Activated CD4-positive, alpha-beta T cell treated with anti-CD3 and anti-CD28 coated beads for 4 hours (primary cell): ENCODE results near the gene TARBP1.
"Not testable (repeated sequence)": the region's sequence is repeated elsewhere in the genome, so short reads cannot be mapped to it uniquely, and the experiment has no call there.

Source experiments
- DNase-seq, 2 donors: peaks; one replicate each; pipeline ENCODE4 v3.0.0-alpha.2; 2020

The TARBP1 gene

DNA sequence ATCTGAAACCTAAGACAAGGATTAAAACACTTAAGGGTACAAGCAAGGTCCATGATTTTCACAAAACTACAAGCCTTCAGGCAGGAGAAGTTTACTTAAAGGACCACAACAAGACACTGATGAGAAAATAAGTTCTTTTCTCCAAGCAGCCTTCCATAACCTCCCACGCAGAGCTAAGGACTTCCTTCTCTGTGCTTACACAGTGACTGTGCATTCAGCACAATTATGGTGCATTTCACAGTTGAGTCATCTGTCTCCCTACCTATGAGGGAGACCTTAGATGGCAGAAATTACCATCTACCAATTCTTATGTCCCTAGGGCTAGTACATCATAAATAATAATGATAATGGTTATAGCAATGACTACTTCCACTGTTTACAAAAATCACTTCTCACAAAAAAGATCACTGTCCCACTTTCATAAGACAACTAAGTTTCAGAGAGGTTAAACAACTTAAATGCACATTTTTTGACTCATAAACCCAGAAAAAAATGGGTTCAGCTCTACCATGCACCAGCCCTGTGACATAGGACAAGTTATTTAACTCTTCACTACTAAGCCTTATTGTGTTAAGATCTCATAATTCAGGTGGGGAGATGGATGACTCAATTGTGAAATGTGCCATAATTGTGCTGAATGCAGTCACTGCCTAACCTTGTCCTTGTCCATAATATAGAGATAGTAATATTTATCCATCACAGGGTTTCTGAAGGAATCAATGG lies 45.3 kb downstream of the TARBP1 start:
- DNase-seq, result no peak

DNA sequence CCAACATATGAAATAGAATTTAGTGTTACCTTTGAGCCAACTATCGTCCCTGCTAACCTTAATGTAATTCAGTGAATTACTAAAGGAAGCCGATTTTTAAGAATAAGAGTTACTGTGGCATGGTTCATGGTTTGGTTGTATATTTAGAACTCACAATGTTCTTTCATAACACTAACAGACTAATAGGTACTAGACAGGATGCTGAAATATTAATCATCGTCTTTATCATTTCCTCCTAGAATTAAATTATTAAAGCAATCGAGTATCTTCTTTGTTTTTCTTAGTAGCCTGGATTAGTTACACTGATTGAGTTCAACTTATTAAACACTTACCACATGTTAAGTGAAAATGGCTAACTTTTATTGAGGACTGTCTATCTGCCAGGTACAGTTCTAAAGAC lies 47.7 kb downstream of the TARBP1 start:
- no peak for DNase-seq

DNA sequence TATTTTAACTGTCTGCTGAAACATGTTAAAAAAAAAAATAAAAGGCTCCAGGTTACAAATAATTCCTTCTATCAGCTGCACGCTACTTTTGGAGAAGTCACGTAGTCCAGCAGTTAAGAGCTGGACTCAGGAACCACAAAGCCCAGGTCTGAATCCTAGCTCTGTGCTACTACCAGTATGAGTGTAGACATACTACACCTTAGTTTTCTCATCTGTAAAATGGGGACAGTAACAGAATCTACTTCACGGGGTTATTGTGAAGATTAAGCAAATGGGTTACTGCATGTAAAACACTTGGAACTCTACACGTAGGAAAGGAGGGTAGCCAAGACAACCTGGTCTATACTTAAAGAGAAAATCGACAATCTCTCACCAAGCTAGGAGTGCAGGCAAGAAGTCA lies 48.3 kb downstream of the TARBP1 start:
- no peak for DNase-seq

DNA sequence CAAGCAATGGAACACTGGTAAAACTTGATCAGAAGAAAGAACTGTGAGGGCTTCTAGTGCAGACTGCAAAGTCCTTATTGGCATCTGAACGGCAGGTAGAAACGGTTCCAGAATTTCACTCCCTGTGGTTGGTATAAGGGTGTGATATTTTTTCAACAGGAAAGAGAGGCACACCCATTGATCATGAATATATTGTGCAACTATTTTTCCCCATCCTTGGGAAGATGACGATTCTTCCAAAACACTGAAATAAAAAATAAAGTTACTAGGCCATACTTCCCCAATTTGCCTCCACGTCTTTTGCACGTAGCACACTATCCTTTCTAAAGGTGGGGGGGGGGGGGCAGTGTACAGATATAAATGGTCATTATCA lies 49.6 kb downstream of the TARBP1 start:
- DNase-seq, result no peak

DNA sequence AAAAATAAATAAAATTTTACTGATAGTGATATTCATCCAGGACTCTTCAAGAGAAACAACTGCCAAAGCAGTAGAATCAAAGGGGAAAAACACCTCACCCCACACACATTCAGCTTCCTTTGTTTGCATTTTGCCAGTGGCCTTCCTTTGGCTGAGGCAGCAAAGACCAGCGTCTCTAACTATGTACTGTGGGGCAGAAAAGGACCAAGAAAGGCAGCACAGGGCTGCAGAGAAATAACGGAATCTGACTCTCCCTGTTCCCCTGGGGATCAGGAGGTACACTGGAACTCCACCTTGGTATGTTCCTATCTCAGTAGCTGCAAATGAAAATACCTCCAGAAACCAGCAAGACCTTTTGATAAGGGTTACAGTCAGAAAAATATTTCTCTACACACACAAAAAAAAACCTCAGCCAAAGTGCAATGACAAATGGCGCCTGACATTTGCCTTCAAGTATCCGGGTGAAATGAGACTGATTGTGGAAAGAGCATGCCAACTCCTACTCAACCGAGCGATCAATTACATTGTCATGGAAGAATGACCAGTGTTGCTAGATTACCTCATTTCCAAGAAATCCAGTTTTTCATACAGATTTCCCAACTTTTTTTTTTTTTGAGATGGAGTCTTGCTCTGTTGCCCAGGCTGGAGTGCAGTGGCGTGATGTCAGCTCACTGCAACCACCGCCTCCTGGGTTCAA lies 50.9 kb downstream of the TARBP1 start:
- DNase-seq, result no peak

DNA sequence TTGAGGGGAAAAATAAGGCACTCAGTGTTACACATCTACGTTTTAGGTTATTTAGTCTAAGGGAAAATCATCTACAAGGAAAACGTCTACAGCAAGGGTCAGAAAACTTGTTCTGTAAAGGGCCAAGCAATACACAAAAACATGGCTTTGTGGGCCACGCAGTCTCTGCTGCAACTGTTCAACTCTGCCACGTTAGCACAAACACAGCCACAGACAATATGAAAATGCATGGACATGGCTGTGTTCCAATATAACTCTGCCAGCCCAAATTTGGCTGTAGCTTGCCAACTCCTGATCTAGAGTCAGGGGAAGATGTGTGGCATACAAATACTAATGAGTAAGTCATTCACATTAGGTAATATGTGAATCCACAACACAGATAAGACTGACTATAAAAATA lies 65.0 kb downstream of the TARBP1 start:
- no peak for DNase-seq

DNA sequence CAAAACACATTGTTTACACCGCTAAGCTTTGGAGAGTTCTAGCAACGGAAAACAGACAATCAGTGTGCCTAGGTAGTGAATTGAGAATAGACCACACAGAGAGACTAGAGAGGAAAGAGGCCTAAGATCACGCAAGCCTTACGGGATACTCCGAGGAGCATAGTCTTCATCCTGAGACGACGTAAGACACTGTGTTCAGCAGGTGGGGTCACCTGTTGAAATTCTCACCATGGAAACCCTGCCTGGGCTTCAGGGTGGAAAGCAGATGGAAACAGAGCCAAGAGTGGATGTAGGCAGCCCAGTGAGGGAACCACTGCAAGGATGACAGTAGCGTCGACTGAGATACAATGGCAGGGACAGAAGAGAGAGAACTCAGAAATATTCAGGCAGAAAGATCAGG lies 65.5 kb downstream of the TARBP1 start:
- no peak for DNase-seq

DNA sequence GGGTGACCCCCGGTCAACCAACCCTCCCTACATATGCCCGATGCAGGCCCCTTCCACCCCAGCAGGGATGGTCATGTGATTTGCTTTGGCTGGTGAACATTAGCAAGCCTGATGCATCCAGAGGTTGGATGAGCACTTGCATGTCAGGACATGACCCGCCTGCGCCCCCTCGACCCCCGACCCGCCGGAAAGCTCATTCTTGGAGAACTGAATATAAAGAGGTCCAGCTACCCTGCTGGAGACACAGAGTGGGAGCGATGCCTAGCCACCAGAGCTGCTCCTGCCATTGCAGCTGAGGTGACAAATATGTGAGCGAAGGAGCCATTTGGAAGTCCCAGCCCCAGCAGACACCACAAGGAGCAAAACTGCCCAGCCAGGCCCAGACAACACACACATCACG lies 66.1 kb downstream of the TARBP1 start:
- DNase-seq, result no peak

DNA sequence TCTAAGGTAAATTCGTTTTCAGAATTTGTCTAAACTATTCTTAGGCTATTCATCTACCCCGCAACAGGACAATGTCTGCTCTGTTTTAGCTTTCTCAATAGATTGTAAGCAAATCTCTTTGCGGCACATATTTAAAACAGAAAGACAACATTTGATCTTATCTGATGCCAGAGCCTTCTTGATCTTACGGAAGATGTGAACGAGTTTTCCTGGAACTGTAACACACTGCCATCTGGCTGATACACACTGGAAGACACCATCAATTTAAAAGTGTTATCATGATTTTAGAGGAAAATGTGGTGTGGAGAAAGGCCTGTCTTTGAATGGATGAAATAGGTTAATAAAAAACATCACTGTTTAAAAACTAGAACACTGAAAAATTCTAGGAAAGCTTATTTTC lies 69.7 kb downstream of the TARBP1 start:
- DNase-seq, result peak; percentile 26 to 32

DNA sequence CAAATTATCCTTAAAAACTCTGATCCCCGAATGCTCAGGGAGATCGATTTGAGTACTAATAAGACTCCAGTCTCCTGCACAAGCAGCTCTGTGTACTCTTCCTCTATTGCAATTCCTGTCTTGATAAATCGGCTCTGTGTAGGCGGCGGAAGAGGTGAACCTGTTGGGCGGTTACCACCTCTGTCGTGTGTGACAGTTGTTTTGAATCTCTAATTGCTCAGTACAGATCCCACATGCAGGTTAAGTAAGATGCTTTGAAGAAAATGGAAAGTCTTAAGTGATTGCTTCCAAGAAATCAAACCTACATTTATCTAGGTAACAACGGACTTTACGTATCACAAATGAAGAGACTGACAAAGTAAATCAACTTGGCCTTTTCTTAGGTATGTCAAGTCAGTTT lies 70.2 kb downstream of the TARBP1 start:
- DNase-seq, result peak; percentile 75 to 81

DNA sequence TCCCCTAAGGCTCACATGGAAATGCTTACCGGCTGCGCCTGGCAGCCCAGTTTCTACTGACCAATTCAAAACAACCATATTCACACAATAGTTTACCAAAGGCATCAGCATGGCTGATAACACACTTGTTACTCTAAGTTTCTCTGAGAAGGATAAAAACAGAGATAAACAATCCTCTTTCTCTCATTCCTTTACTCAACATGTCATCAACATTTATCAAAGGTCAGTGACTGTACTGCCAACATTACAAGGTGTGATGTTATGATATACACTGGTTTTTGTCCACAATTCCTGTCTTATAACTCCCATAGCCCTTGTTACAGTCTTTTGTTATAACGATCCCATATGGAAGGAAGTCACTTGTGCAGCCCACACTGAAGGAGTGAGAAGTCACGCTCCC lies 72.1 kb downstream of the TARBP1 start:
- no peak for DNase-seq

DNA sequence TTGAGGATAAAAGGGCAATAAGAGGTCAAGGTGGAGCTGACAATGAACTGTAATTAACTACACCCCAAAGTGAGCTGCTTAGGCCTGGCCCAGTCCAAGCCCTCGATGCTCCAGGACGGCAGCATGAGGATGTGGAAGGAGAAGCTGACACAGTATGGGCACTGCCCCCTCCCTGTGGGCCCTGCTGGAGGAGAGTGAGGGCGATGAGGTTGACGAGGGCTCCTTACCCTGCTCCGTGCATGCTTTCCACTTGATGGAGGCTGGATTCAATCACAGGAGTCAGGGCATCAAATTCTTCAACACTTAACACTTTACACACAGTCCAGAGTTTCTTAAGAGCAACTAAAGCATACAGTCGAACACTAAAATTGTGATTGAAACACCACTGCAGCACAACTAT lies 73.3 kb downstream of the TARBP1 start:
- no peak for DNase-seq

DNA sequence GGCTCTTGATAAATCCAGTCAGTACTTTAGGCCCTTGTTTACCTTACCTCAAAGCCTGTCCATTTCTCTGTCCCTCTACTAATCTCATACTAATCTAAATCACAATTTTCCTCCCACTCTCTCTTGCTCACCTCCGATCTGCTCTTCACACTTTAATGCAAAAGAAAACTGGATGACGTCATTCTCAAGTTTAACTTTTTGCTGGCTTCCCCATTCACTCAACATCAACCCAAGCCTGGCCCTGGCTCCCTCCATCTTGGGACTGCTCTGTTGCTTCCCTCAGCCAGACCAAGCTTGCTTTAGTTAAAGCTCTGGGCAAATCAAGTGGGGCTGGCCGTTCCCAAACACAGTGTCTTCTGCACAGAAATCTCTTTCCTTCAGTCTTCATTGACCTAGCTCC lies 76.0 kb downstream of the TARBP1 start:
- DNase-seq, result no peak

DNA sequence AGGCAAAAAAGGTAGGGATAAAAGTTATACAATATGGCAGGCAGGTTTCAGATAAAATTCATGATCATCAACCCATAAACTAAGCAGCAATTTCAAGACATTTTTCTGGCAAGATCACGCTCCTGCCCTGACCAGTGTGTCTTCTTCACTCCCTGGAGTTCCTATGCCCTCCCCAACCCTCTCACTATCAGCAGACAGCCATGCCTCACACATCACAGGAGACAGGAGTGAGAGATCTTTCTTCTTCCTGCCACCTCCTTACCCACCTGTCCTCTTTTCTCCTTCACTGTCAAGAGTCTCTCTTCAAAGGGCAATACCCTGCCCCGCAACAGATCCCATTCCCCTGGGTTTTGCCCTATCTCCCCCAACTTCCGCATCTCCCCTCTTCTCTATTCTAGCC lies 77.3 kb downstream of the TARBP1 start:
- DNase-seq, result no peak

DNA sequence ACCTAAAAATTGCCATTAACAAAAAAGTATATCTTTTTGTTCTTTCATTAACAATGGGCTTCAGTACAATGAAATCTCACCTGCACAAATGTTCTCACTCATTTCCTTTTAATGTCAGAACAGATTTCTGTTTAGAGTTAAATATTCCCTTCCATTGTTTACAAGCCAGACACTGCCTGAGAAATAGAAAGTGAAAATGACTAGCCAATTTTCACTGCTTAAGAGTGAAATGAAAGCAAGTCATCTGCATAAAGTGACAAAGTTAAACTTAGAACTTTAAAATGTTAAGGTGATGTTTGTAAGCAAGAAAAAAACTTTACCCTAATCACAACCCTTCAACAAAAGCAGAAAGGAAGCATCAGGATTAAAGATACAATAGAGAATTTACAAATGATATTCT lies 78.2 kb downstream of the TARBP1 start:
- DNase-seq, result no peak

DNA sequence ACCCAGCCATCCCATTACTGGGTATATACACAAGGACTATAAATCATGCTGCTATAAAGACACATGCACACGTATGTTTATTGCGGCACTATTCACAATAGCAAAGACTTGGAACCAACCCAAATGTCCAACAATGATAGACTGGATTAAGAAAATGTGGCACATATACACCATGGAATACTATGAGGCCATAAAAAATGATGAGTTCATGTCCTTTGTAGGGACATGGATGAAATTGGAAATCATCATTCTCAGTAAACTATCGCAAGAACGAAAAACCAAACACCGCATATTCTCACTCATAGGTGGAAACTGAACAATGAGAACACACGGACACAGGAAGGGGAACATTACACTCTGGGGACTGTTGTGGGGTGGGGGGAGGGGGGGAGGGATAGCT lies 79.5 kb downstream of the TARBP1 start:
- DNase-seq, result not testable (repeated sequence)

DNA sequence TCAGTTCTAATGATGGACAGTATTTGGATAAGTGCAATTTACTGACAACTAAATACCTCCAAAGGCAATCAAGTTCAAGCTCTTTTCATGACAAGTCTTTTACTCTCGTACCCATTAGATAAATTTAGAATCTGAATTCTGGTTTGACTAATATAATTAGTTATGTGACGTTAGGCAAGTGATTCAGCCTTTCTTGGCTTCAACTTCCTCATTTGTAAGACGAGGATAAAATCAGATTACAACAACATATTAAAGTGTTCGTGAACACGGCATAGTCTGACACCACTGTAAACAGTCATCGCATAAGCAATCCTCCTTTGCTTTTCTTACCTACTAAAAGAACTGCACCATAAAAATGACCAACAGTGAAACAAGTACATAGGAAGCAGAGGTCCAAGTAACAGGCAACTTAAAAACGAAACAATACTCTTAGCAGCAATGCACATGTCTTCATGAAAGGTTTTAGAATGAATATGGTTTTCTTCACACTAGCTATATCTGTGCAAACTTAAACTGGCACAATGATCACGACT lies 80.1 kb downstream of the TARBP1 start:
- no peak for DNase-seq

DNA sequence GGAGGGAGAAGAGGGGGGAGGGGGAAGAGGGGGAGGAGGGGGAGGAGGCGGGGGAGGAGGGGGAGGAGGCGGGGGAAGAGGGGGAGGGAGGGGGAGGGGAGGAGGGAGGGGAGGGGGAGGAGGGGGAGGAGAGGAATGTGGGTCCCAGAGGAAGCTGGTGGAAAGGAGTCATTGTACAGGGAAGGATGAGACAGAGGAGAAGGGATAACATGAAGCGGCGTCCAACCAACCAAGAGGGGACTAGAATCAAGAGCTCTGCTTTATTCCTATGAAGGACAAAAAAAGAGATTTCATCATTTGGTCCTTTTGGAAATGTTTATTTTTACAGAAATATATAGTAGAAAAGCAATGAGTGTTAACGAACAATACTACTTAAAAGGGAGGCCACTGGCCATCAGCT lies 81.2 kb downstream of the TARBP1 start:
- DNase-seq, result no peak

DNA sequence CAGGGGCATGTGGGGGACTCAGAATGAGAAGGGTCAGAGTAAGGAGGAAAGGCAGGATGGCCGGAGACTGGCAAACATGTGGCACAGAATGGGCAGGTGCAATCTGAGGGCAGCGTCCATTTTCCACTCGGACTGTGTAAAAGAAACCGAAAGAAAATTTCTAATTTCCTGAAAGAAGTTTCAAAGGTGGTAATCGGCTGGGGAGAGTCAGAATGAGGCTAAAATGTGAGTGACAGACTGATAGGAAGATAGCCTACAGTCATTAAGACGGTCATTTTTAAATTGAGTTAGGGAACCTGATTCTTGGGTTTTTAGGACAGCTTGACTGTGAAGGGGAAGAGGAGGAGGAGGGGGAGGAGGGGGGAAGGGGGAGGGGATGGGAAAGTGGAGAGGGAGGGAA lies 82.1 kb downstream of the TARBP1 start:
- DNase-seq, result no peak

DNA sequence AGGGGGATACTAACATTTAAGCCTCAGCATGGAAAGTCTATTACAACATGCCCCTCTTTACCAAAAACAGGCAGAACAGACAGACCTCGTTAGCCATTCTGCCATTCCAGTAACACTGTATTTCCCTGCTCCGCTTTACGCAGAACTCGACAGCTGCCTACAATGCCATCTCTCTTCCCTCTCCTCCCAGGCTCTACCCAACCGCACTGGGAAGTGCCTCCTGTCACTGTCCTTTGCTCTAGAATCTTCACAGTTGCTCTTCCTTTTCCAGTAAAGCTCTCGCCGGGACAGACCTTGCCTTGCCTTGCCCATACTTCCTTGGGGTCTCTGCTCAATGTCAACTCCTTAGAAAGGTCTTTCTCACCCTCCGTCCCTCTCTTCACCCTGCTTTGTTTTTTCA lies 82.9 kb downstream of the TARBP1 start:
- no peak for DNase-seq

DNA sequence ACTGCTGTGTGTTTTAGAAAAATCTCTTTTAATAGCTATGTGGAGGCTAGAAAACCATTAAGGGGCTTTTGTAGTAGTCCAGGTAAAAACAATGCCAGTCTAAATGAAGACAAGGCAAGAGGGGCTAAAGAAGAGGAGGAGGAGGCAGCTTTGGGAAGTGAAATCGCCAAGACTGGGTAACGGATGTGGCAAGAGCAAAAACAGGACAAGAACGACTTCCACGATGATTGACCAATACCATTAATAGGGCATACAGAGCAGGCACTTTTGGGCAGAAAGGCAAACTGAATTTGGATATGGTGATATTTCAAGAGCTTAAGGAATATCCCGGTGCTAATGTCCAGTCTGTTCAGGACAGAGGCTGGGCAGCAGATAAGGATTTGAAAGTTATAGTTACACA lies 83.7 kb downstream of the TARBP1 start:
- no peak for DNase-seq

DNA sequence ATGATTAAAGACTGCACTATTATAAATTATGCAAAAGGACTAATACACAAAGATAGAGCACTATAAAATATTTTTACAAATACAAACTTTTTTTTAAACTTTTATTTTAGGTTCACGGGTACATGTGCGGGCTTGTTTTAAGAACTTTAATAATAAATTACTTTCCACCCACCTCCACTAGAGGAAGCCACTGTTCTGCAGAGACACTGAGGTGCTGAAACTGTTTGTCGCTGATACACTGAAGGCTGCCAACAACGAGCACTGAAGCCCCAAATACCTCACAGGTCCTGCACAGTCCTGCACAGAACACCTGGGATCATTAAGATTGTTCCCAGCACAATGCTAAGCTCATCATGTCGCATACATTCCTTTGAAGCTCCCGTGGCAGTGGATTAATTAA lies 85.8 kb downstream of the TARBP1 start:
- no peak for DNase-seq

DNA sequence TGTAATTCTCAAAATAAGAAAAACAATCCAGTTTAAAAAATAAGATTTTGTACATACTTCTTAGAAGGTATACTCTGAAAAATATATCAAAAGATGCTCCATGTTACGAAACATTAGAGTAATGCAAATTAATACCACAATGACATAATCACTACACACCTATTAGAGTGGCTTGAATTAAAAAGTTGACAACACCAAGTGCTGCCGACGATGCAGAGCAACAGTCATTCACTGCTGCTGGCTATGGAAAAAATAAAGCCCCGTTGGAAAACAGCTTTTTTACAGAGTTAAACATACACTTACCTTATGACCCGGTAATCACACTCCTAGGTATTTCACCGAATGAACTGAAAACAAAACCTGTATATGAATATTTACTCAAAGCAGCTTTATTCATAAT lies 90.9 kb downstream of the TARBP1 start:
- DNase-seq, result no peak

DNA sequence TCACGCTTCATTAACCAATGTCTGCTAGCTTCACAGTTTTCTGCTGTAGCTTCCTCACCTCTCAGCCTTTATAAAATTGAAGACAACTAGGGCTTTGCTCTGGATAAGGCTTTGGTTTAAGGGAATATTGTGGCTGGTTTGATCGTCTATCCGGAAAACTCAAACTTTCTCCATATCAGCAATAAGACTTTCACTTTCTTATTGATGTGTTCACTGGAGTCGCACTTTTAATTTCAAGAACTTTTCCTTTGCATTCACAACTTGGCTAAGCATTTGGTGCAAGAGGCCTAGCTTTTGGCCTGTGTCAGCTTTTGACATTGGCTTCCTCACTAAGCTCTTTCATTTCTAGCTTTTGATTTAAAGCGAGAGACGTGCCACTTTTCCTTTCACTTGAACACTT lies 92.9 kb downstream of the TARBP1 start:
- no peak for DNase-seq
